Epithelial cell of proximal tubule (primary cell): Measurements from ENCODE around the gene NHSL2. TPM values are rescaled to one million over a fixed set of nuclear protein-coding genes. Genes with fewer than 3 reads are reported as not detected.
"Not testable (repeated sequence)": the region's sequence is repeated elsewhere in the genome, so short reads cannot be mapped to it uniquely, and the experiment has no call there.

Source experiments
- DNase-seq: peaks from one replicate; pipeline ENCODE4 v3.0.0-alpha.2; 2011; ENCODE audit warnings: low read depth
- H3K4me3 ChIP-seq: 2 replicates; pipeline ENCODE4 v1.5.1; 2011; ENCODE audit warnings: low read depth, mild to moderate bottlenecking, low read length
- total RNA-seq: library from RNA; depleted of rRNA; stranded (reverse); fragments of >200 nt; gene quantifications from 2 replicates; pipeline ENCODE4 v1.2.3, GENCODE V29; 2015
- TF ChIP-seq, protein P1 (sequence below): conservative IDR thresholded peaks from 2 replicates; pipeline ENCODE4 v1.5.1; 2012; ENCODE audit warnings: low read depth, mild to moderate bottlenecking, low read length

NHSL2 gene
- total RNA-seq, 1 donor from 2014 or later, result 1.0 TPM

DNA sequence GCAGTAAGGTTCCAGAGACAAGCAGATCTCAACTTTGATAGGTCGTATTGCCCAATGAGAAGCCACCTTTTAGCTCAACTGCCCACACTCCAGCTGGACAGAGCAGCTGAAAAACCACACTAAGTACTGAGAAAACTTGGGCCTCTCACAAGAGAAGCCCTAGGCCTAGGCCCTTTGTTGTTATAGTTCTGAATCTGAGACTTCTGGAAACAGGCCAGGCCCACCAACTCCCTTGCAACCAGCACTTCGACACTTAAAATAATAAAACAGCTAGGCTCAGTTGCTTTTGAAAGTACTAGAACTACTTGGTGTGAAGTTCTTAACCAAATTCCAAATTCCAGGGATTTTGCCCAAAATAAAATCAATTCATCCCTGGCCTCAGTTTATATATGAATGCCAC is 234.5 kb downstream of the NHSL2 start:
- no peak for DNase-seq
- TF ChIP-seq, protein P1, sequence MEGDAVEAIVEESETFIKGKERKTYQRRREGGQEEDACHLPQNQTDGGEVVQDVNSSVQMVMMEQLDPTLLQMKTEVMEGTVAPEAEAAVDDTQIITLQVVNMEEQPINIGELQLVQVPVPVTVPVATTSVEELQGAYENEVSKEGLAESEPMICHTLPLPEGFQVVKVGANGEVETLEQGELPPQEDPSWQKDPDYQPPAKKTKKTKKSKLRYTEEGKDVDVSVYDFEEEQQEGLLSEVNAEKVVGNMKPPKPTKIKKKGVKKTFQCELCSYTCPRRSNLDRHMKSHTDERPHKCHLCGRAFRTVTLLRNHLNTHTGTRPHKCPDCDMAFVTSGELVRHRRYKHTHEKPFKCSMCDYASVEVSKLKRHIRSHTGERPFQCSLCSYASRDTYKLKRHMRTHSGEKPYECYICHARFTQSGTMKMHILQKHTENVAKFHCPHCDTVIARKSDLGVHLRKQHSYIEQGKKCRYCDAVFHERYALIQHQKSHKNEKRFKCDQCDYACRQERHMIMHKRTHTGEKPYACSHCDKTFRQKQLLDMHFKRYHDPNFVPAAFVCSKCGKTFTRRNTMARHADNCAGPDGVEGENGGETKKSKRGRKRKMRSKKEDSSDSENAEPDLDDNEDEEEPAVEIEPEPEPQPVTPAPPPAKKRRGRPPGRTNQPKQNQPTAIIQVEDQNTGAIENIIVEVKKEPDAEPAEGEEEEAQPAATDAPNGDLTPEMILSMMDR, result no peak
- no peak overlapping the region for H3K4me3 ChIP-seq

DNA sequence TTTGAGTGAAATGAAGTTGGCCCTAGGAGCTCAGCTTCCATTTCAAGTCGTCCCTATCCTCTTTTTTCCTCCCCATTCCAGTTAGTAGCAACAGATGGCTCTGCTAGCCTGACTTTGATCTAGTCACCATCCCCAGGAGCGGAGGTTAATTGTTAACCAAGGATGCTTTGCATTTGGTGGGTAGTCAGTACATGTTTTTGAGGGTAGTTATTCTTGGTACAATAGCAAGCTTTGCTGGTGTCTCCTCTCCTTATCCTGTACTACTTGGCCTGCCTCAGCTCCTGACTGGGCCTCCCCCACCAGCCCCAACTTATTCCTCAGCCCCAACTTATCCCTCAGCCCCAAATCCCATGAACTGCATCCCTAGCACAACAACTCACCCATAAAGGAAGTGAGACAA is 235.9 kb downstream of the NHSL2 start:
- H3K4me3 ChIP-seq, result no peak overlapping the region
- TF ChIP-seq, protein P1, result no peak
- no peak for DNase-seq

DNA sequence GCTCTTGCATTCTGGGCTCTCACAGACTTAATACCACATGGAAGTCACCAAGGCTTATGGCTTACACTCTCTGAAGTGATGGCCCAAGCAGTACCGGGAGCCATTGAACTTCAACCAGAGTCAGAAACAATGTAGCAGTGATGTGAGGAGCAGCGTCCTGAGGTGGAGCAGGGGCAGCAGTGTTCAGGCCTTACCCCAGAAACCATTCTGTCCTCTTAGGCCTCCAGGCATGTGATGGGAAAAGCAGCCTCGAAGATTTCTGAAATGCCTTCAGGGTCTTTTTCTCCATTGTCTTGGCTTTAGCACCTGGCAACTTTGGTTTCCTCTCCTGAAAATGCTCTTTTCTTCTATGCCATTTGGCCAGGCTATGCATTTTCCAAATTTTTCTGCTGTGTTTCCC is 248.1 kb downstream of the NHSL2 start:
- no peak for DNase-seq
- no peak overlapping the region for H3K4me3 ChIP-seq
- TF ChIP-seq, protein P1, result no peak

DNA sequence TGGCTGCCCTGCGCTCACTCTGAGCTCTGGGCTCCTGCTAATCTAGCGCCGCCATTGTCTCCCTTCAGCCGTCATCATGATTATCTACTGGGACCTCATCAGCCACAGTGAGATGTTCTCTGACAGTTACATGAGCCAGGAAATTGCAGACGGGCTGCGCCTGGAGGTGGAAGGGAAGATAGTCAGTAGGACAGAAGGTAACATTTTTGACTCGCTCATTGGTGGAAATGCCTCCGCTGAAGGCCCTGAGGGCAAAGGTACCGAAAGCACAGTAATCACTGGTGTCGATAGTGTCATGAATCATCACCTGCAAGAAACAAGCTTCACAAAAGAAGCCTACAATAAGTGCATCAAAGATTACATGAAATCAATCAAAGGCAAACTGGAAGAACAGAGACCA is 249.1 kb downstream of the NHSL2 start:
- DNase-seq, result no peak
- TF ChIP-seq, protein P1, result no peak
- no peak overlapping the region for H3K4me3 ChIP-seq

DNA sequence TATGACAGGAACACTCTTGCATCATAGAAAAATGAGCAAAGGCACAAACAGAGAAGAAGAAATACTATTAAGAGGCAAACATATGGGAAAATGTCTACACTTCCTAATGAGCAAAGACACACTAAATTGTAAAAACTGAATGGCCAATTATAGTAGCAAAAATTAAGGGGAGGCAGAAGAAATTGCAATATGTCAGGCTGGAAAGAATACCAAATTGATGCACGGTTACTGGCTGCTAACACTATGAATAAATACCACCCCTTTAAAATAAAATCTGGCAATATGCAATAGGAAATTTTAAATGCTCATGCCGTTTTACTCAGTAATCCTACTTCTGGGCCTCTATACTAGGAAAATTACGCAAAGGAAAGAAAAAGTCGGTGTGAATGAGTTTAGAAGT is 254.9 kb downstream of the NHSL2 start:
- DNase-seq, result no peak
- H3K4me3 ChIP-seq, result no peak overlapping the region
- TF ChIP-seq, protein P1, result no peak

DNA sequence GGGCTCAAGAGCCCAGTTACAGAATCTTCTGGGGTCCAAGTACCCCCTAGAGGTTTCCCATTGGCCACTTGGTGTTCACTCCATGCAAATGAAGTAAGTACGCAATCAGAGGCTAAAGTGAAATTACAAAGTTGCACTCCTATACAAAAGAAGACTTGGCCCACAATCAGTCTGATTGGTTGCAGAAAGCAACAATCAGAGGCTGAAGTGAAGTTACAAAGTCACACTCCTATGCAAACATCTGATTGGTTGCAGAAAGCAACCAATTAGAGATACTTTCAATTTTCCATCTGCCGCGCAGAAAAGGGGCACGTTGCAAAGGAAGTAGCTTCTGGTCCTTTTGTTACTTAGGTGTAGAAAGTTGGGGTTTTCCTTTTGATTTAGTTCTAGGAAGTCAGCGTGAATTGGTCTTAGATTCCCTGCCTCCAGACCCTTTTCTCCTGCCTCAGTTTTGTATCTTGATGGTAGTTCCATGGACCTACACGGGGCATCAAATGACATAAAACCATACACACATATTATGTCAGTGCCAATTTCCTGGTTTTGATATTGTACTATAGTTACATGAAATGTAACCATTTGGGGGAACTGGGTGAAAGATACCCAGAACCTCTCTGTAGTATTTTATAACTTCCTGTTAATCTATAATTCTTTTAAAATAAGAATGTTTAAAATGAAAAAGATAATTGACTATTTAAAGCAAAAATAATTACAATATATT is 258.5 kb downstream of the NHSL2 start:
- H3K4me3 ChIP-seq, result no peak overlapping the region
- DNase-seq, result no peak
- TF ChIP-seq, protein P1, result no peak

DNA sequence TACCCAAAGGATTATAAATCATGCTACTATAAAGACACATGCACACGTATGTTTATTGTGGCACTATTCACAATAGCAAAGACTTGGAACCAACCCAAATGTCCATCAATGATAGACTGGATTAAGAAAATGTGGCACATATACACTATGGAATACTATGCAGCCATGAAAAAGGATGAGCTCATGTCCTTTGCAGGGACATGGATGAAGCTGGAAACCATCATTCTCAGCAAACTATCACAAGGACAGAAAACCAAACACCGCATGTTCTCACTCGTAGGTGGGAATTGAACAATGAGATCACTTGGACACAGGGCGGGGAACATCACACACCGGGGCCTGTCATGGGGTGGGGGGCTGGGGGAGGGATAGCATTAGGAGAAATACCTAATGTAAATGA is 265.6 kb downstream of the NHSL2 start:
- not testable (repeated sequence) for DNase-seq, H3K4me3 ChIP-seq
